OCI-M2 (cell line): ENCODE data around the gene SPG11.
"Not testable (repeated sequence)": the region's sequence is repeated elsewhere in the genome, so short reads cannot be mapped to it uniquely, and the experiment has no call there.

Experiments
- DNase-seq: peaks from one replicate; lab custom pipeline; 2025; ENCODE audit not compliant: unreplicated experiment; lab: John Stamatoyannopoulos, UW

SPG11 gene, protein sequence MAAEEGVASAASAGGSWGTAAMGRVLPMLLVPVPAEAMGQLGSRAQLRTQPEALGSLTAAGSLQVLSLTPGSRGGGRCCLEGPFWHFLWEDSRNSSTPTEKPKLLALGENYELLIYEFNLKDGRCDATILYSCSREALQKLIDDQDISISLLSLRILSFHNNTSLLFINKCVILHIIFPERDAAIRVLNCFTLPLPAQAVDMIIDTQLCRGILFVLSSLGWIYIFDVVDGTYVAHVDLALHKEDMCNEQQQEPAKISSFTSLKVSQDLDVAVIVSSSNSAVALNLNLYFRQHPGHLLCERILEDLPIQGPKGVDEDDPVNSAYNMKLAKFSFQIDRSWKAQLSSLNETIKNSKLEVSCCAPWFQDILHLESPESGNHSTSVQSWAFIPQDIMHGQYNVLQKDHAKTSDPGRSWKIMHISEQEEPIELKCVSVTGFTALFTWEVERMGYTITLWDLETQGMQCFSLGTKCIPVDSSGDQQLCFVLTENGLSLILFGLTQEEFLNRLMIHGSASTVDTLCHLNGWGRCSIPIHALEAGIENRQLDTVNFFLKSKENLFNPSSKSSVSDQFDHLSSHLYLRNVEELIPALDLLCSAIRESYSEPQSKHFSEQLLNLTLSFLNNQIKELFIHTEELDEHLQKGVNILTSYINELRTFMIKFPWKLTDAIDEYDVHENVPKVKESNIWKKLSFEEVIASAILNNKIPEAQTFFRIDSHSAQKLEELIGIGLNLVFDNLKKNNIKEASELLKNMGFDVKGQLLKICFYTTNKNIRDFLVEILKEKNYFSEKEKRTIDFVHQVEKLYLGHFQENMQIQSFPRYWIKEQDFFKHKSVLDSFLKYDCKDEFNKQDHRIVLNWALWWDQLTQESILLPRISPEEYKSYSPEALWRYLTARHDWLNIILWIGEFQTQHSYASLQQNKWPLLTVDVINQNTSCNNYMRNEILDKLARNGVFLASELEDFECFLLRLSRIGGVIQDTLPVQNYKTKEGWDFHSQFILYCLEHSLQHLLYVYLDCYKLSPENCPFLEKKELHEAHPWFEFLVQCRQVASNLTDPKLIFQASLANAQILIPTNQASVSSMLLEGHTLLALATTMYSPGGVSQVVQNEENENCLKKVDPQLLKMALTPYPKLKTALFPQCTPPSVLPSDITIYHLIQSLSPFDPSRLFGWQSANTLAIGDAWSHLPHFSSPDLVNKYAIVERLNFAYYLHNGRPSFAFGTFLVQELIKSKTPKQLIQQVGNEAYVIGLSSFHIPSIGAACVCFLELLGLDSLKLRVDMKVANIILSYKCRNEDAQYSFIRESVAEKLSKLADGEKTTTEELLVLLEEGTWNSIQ (N-terminal part only)

DNA sequence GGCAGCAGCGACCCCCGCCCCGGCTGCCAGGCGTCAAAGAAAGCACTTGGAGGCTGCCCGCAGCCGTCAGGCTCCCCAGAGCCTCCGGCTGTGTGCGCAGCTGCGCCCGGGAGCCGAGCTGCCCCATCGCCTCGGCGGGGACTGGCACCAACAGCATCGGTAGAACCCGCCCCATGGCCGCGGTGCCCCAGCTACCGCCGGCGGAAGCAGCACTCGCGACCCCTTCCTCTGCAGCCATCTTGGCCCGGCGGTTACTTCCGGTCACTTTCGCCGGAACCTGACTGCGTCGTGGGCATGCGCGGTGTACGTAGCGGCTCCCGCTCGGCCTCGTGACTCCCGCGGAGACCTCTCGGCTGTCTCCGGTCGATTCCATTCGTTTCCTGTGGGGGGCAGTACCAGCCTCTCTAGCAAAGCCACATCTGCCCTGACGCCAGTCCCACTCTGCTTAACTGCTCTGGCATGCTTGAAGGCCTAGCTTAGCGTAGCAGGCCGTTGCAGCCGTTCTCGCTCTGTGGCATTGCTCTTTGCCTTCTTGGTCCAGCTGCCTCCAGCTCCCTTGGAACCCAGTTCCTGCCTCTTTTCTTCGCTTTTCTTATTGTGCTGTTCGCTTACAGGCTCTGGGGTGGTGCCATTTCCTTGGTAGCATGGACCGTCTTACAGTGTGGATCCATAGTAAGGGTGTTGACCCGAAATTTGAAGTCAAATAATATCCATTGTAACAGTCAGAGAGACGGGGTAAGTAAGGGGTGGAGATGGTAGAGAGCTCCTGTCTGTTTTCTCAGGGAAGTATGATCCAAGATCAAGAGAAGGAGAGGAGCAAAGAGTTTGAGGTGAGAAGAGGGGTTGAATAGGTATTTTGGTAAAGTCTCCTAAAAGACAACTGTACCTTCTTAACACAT is at the start of gene SPG11:
SPG11 (minus strand) TSS at position 253 of the 899 bp plus-strand sequence; CDS start at position 238, 15 bp downstream.
- peak; percentile 71 for DNase-seq

DNA sequence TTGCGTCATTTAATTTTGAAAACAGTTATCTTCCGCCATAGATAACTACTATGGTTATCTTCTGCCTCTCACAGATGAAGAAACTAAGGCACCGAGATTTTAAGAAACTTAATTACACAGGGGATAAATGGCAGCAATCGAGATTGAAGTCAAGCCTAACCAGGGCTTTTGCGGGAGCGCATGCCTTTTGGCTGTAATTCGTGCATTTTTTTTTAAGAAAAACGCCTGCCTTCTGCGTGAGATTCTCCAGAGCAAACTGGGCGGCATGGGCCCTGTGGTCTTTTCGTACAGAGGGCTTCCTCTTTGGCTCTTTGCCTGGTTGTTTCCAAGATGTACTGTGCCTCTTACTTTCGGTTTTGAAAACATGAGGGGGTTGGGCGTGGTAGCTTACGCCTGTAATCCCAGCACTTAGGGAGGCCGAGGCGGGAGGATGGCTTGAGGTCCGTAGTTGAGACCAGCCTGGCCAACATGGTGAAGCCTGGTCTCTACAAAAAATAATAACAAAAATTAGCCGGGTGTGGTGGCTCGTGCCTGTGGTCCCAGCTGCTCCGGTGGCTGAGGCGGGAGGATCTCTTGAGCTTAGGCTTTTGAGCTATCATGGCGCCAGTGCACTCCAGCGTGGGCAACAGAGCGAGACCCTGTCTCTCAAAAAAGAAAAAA is 49.0 kb upstream of the SPG11 start:
- no peak for DNase-seq

DNA sequence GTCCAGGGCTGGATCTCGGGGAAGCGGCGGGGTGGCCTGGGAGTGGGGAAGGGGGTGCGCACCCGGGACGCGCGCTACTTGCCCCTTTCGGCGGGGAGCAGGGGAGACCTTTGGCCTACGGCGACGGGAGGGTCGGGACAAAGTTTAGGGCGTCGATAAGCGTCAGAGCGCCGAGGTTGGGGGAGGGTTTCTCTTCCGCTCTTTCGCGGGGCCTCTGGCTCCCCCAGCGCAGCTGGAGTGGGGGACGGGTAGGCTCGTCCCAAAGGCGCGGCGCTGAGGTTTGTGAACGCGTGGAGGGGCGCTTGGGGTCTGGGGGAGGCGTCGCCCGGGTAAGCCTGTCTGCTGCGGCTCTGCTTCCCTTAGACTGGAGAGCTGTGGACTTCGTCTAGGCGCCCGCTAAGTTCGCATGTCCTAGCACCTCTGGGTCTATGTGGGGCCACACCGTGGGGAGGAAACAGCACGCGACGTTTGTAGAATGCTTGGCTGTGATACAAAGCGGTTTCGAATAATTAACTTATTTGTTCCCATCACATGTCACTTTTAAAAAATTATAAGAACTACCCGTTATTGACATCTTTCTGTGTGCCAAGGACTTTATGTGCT is 48.4 kb upstream of the SPG11 start:
- no peak for DNase-seq

DNA sequence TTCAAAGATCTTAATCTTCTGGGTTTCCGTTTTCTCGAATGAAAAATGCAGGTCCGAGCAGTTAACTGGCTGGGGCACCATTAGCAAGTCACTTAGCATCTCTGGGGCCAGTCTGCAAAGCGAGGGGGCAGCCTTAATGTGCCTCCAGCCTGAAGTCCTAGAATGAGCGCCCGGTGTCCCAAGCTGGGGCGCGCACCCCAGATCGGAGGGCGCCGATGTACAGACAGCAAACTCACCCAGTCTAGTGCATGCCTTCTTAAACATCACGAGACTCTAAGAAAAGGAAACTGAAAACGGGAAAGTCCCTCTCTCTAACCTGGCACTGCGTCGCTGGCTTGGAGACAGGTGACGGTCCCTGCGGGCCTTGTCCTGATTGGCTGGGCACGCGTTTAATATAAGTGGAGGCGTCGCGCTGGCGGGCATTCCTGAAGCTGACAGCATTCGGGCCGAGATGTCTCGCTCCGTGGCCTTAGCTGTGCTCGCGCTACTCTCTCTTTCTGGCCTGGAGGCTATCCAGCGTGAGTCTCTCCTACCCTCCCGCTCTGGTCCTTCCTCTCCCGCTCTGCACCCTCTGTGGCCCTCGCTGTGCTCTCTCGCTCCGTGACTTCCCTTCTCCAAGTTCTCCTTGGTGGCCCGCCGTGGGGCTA is 47.8 kb upstream of the SPG11 start, which contains the start of the genes B2M and PATL2:
B2M (plus strand) TSS at position 422 of the 647 bp plus-strand sequence; CDS start at position 452, 30 bp downstream.
PATL2 (minus strand) TSS at position 228 of the 647 bp plus-strand sequence. CDS start 34,833 bp downstream, outside the sequence.
- DNase-seq, result peak; percentile 87

DNA sequence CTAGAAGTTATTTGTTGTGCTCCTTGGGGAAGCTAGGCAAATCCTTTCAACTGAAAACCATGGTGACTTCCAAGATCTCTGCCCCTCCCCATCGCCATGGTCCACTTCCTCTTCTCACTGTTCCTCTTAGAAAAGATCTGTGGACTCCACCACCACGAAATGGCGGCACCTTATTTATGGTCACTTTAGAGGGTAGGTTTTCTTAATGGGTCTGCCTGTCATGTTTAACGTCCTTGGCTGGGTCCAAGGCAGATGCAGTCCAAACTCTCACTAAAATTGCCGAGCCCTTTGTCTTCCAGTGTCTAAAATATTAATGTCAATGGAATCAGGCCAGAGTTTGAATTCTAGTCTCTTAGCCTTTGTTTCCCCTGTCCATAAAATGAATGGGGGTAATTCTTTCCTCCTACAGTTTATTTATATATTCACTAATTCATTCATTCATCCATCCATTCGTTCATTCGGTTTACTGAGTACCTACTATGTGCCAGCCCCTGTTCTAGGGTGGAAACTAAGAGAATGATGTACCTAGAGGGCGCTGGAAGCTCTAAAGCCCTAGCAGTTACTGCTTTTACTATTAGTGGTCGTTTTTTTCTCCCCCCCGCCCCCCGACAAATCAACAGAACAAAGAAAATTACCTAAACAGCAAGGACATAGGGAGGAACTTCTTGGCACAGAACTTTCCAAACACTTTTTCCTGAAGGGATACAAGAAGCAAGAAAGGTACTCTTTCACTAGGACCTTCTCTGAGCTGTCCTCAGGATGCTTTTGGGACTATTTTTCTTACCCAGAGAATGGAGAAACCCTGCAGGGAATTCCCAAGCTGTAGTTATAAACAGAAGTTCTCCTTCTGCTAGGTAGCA is 47.0 kb upstream of the SPG11 start:
- peak; percentile 59 for DNase-seq

DNA sequence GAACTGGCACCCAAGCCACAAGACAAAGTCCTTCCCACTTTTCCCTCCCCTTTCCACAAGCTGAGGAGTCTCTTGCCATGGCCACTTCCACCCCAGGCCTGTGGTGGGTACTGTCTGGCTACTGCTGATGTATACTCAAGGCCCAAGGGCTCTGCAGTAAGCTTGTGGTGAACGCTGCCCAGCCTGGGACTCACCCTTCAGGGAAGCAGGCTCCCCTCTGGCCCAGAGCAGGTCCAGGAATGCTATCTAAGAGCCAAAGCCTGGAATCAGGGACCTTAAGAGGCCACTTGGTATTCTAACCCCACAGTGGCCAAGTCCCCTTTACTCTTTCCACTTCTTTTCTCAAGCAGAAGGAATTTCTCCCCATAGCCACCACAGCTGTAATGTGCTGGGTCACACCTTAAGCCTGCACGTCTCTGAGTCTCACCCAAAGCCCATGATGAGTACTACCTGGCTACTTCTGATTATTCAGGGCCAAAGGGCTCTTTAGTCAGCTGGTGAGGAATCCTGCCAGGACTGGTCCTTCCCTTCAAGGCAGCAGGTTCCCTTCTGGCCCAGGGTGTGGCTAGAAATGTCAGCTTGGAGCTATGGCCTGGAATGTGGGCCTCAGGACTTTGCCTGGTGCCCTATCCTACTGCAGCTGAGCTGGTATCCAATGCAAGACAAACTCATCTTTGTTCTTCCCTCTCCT is 43.6 kb upstream of the SPG11 start:
- no peak for DNase-seq

DNA sequence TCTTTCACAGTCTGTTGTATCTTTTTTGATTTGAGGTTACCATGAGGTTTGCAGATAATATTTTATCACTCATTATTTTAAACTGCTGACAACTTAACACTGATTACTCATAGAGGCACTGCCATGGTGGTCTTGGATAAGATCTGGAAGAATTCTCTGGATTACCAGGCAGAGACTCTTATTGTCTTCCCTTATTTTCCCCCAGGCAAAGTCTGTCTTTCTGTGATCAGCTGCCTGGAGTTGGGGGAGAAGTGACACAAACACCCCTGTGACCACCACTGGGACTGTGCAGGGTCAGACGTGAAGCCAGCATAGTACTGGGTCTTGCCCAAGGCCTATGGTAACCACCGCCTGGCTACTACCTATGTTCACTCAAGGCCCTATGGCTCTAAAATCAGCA is 42.9 kb upstream of the SPG11 start:
- no peak for DNase-seq

DNA sequence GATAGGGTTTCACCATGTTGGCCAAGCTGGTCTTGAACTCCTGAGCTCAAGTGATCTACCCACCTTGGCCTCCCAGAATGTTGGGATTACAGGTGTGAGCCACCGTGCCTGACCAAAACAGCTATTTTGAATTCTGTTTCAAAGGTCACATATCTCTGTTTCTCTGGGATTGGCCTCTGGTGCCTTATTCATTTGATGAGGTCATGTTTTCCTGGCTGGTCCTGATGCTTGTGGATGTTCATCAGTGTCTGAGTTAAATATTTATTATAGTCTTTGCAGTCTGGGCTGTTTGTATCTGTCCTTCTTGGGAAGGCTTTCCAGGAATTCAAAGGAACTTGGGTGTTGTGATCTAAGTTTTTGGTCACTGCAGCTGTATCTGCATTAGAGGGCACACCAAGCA is 42.5 kb upstream of the SPG11 start:
- no peak for DNase-seq

DNA sequence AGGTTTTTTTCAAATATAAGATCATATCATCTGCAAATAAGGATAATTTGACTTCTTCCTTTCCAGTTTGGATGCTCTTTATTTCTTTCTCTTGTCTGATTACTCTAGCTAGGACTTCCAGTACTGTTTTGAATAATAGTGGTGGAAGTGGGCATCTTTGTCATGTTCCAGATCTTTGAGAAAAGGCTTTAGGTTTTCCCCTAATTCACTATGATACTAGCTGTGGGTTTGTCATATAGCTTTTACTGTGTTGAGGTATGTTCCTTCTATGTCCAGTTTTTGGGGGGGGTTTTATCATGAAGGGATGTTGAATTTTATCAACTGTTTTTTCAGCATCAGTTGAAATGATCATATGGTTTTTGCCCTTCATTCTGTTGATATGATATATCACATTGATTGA is 37.2 kb upstream of the SPG11 start:
- not testable (repeated sequence) for DNase-seq

DNA sequence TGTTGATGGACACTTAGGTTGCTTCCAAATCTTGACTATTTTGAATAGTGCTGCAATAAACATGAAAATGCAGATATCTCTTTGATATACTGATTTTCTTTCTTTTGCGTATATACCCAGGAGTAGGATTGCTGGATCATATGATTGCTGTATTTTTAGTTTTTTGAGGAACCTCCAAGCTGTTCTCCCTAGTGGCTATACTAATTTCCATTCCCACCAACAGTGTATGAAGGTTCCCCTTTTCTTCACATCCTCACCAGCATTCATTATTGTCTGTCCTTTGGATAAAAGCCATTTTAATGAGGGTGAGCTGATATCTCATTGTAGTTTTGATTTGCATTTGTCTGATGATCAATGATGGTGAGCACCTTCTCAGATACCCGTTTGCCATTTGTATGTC is 35.2 kb upstream of the SPG11 start:
- no peak for DNase-seq

DNA sequence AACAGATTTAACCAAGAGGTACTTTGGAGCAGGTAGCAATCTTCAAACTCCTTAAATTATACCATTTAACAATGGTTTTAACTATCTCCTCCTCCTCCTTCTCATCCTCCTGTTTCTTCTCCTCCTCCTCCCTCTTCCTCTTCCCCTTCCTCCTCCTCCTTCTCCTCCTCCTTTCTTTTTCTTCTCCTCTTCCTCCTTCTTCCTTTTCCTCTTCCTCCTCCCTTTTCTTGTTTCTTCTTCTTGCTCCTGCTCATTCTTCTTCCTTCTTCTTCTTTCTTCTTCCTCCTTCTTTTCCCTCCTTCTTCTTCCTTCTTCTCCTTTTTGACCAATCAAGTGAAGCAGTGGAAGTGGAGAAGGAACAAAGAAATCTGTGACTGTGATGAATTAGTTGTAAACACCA is 33.6 kb upstream of the SPG11 start:
- DNase-seq, result no peak

DNA sequence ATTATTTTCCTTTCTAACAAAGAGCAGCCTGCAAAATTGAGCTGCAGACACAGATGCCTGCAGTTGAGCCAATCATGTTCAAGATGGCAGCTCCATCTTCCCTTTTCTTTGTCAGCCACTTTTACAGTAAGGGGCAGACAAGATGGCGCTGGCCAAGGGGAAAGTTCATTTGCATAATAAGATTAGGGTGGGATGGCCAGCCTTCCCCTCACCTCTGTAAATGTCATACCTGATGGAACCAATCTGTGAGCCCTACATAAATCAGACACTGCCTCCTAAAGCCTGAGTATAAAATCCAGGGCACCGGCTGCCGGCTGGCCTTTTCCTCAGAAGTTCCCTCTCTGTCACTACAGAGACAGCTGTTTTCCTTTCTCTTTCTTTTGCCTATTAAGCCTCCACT is 31.8 kb upstream of the SPG11 start:
- no peak for DNase-seq

DNA sequence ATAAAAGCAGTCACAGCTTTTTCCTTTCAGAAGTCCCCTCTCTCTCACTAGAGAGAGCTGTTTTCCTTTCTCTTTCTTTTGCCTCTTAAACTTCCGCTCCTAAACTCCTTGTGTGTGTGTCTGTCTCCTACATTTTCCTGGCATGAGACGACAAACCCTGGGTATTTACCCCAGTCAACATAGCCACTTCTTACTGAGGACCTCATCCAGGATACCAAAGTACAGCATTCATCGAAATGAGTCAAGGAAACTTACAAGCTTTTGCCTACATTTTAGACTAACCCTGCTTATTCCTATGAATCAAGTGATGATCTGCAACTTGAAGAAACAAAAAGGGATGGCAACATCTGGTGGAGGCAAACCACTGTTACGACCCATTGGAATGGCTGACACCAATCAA is 31.0 kb upstream of the SPG11 start:
- no peak for DNase-seq

DNA sequence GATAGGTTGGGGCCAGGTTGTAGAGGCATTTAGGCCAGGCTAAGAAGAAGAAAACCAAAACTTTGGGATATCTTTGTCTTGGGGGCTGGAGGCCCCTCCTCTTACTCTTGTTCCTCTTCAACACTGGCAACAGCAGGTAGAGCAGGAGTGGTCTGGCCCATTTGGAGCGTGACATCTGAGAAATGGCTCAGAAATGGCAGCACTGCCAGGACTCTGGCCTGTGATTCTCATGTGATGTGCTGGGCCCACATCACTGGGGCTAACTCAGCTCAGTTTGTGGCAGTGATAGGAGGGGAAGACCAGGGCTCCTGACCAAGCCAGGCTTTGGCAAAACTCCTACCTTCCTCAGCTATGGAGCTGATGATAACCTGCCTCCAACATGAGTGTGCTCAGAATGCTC is 29.2 kb upstream of the SPG11 start:
- no peak for DNase-seq

DNA sequence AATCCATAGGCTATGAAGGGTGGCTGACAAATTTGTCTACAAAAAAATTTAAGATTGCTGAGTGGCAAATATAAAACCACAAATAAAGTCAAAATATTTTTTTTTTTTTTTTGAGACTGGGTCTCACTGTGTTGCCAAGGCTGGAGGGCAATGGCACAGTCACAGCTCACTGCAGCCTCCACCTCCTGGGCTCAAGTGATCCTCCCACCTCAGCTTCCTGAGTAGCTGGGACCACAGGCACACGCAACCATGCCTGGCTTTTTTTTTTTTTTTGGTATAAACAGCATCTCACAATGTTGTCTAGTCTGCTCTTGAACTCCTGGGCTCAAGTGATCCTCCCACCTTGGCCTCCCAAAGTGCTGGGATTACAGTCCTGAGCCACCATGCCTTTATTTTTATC is 26.8 kb upstream of the SPG11 start:
- not testable (repeated sequence) for DNase-seq

DNA sequence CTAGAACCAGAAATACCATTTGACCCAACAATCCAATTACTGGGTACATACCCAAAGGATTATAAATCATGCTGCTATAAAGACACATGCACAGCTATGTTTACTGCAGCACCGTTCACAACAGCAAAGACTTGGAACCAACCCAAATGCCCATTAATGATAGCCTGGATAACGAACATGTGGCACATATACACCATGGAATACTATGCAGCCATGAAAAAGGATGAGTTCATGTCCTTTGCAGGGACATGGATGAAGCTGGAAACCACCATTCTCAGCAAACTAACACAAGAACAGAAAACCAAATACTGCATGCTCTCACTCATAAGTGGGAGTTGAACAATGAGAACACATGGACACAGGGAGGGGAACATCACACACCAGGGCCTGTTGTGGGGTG is 25.9 kb upstream of the SPG11 start:
- DNase-seq, result not testable (repeated sequence)
